Measurements from ENCODE around the gene RAB9A. TPM values are rescaled to one million over a fixed set of nuclear protein-coding genes. Genes with fewer than 3 reads are reported as not detected.

RAB9A gene
- total RNA-seq, 1 experiment from 2014 or later: 41.4 TPM

- CTCF ChIA-PET: interaction anchor here (1.0 kb wide), 1 partner anchor 40 kb away, joined by 3 read pairs; no protein-coding TSS in a partner anchor
- DNase-seq: no peak
- Mint-ChIP-seq H3K27me3 (ENCODE audit: unreplicated experiment) (no peaks in the 10 kb centered on the region), H3K9me3 (ENCODE audit: low read depth, unreplicated experiment) (no peaks in the 10 kb centered on the region), H3K36me3 (ENCODE audit: insufficient read depth, unreplicated experiment) (peaks cover 35% of the 10 kb centered on the region), H3K4me3 (ENCODE audit: low read depth, unreplicated experiment) (no peak overlapping the region), H3K4me1 (ENCODE audit: low read depth, unreplicated experiment) (peaks cover 70% of the 10 kb centered on the region), H3K27ac (ENCODE audit: unreplicated experiment) (no peak overlapping the region)
- BruUV-seq (replicated peaks): no TSS peak
- no peak for TF ChIP-seq CTCF (IDR thresholded peaks at IDR 0.05; ENCODE audit: unreplicated experiment)
- intact Hi-C loops (cut with micrococcal nuclease; ENCODE audit: unreplicated experiment): no loop called here
These were observed 8.5 kb downstream of the RAB9A start for GRCh38 chrX:13697455-13697854.

GRCh38 chrX:13697976-13698375 is 9.0 kb downstream of the RAB9A start:
- no peaks in the 10 kb centered on the region for H3K9me3 Mint-ChIP-seq (ENCODE audit: low read depth, unreplicated experiment)
- intact Hi-C loops (cut with micrococcal nuclease; ENCODE audit: unreplicated experiment): no loop called here
- no peak for DNase-seq
- H3K4me3 Mint-ChIP-seq (ENCODE audit: low read depth, unreplicated experiment): no peak overlapping the region
- H3K36me3 Mint-ChIP-seq (ENCODE audit: insufficient read depth, unreplicated experiment): peaks cover 30% of the 10 kb centered on the region
- TF ChIP-seq CTCF (IDR thresholded peaks at IDR 0.05; ENCODE audit: unreplicated experiment): no peak
- CTCF ChIA-PET: interaction anchor here (1.2 kb wide), 1 partner anchor 45 kb away, joined by 4 read pairs; the partner anchor contains the start of gene TCEANC
- peaks cover 70% of the 10 kb centered on the region for H3K4me1 Mint-ChIP-seq (ENCODE audit: low read depth, unreplicated experiment)
- H3K27me3 Mint-ChIP-seq (ENCODE audit: unreplicated experiment): no peaks in the 10 kb centered on the region
- H3K27ac Mint-ChIP-seq (ENCODE audit: unreplicated experiment): no peak overlapping the region
- BruUV-seq (replicated peaks): no TSS peak

GRCh38 chrX:13698432-13698831 is 9.5 kb downstream of the RAB9A start:
- no peaks in the 10 kb centered on the region for H3K27me3 Mint-ChIP-seq (ENCODE audit: unreplicated experiment)
- CTCF ChIA-PET: interaction anchor here (0.7 to 1.2 kb wide), 2 partner anchors 45 to 545 kb away, joined by 3 to 4 read pairs; partner anchors contain the start of gene TCEANC

GRCh38 chrX:13699183-13699826 is 10.4 kb downstream of the RAB9A start:
- intact Hi-C loops (cut with micrococcal nuclease; ENCODE audit: unreplicated experiment): no loop called here
- H3K27ac Mint-ChIP-seq (ENCODE audit: unreplicated experiment): no peak overlapping the region
- no peaks in the 10 kb centered on the region for H3K27me3 Mint-ChIP-seq (ENCODE audit: unreplicated experiment)
- peaks cover 61% of the 10 kb centered on the region for H3K4me1 Mint-ChIP-seq (ENCODE audit: low read depth, unreplicated experiment)
- H3K9me3 Mint-ChIP-seq (ENCODE audit: low read depth, unreplicated experiment): no peaks in the 10 kb centered on the region
- H3K4me3 Mint-ChIP-seq (ENCODE audit: low read depth, unreplicated experiment): peak overlapping the region; percentile 5
- no TSS peak for BruUV-seq (replicated peaks)
- CTCF ChIA-PET: interaction anchor here (1.1 to 1.2 kb wide), 2 partner anchors 46 to 139 kb away, joined by 3 to 4 read pairs; partner anchors contain the start of gene TCEANC
- H3K36me3 Mint-ChIP-seq (ENCODE audit: insufficient read depth, unreplicated experiment): peaks cover 22% of the 10 kb centered on the region
- DNase-seq: peak; percentile 32
- no peak for TF ChIP-seq CTCF (IDR thresholded peaks at IDR 0.05; ENCODE audit: unreplicated experiment)

More at GRCh38 chrX:13698432-13698831, 9.5 kb downstream of the RAB9A start:
- Mint-ChIP-seq H3K27ac (ENCODE audit: unreplicated experiment) (no peak overlapping the region), H3K4me1 (ENCODE audit: low read depth, unreplicated experiment) (peaks cover 66% of the 10 kb centered on the region), H3K36me3 (ENCODE audit: insufficient read depth, unreplicated experiment) (peaks cover 25% of the 10 kb centered on the region), H3K9me3 (ENCODE audit: low read depth, unreplicated experiment) (no peaks in the 10 kb centered on the region), H3K4me3 (ENCODE audit: low read depth, unreplicated experiment) (no peak overlapping the region)
- no peak for TF ChIP-seq CTCF (IDR thresholded peaks at IDR 0.05; ENCODE audit: unreplicated experiment)
- intact Hi-C loops (cut with micrococcal nuclease; ENCODE audit: unreplicated experiment): no loop called here
- DNase-seq: no peak
- no TSS peak for BruUV-seq (replicated peaks)

All from Calu3 (cell line).